Adrenal gland (tissue), 5 donors: Measurements from ENCODE around the gene COL1A1.

Experiments
- POLR2A ChIP-seq, 2 donors: fragments of 450-650 bp; IDR thresholded peaks; one replicate each; pipeline ENCODE4 v1.6.1; 2017; ENCODE audit warnings: antibody characterized with exemption in 2 of 2, mild to moderate bottlenecking in 2 of 2, moderate library complexity in 1 of 2
- TF ChIP-seq, protein P1 (sequence below), 6 experiments: fragments of 450-650 bp in 4 of 6; fragments of 200-600 bp in 2 of 6; sonication (generic) in 1 of 6; IDR thresholded peaks; 1 replicate in 5 of 6; 2 replicates in 1 of 6; pipeline versions ENCODE4 v1.5.1 to v1.8.0; 2016 to 2021; ENCODE audit warnings: antibody characterized with exemption in 6 of 6, mild to moderate bottlenecking in 2 of 6, moderate library complexity in 1 of 6
- donor health status: DM: no; HTN: no; CAD: no.

DNA sequence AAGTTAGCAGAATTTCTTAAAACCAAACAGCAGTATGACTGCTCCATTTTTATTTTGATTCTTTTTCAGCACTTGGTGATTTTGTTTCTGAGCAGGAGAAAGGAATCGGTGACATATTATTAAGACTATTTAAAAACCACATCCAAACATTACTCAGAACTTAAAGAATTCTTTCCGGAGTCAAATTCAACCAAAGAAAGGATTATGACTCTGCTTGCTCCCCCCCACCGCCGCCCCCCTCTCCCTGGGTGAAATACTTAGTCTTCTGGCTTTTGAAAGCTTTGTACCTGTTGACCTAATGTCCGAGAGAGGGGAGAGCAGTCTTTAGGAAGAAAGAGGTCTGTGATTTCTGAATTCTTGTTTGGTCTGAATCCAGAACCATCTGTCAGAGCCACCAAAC lies 17.9 kb upstream of the COL1A1 start:
- TF ChIP-seq, protein P1, sequence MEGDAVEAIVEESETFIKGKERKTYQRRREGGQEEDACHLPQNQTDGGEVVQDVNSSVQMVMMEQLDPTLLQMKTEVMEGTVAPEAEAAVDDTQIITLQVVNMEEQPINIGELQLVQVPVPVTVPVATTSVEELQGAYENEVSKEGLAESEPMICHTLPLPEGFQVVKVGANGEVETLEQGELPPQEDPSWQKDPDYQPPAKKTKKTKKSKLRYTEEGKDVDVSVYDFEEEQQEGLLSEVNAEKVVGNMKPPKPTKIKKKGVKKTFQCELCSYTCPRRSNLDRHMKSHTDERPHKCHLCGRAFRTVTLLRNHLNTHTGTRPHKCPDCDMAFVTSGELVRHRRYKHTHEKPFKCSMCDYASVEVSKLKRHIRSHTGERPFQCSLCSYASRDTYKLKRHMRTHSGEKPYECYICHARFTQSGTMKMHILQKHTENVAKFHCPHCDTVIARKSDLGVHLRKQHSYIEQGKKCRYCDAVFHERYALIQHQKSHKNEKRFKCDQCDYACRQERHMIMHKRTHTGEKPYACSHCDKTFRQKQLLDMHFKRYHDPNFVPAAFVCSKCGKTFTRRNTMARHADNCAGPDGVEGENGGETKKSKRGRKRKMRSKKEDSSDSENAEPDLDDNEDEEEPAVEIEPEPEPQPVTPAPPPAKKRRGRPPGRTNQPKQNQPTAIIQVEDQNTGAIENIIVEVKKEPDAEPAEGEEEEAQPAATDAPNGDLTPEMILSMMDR (IDR thresholded peaks at IDR 0.05) = no peak
- no peak for TF ChIP-seq POLR2A (IDR thresholded peaks at IDR 0.05)
